22Rv1 (cell line): ENCODE measurements around the gene SYNE2.

Experiments used
- ZFX ChIP-seq: fragments of 450-650 bp; IDR thresholded peaks from 2 replicates; pipeline ENCODE4 v1.6.1; 2017; ENCODE audit warnings: antibody characterized with exemption, borderline replicate concordance
- TF ChIP-seq, protein P1 (sequence below): fragments of 450-650 bp; IDR thresholded peaks from 2 replicates; pipeline ENCODE4 v1.5.1; 2017; ENCODE audit warnings: mild to moderate bottlenecking

GRCh38 chr14:64253672-64254071 is 400.9 kb downstream of the SYNE2 start:
- TF ChIP-seq, protein P1, sequence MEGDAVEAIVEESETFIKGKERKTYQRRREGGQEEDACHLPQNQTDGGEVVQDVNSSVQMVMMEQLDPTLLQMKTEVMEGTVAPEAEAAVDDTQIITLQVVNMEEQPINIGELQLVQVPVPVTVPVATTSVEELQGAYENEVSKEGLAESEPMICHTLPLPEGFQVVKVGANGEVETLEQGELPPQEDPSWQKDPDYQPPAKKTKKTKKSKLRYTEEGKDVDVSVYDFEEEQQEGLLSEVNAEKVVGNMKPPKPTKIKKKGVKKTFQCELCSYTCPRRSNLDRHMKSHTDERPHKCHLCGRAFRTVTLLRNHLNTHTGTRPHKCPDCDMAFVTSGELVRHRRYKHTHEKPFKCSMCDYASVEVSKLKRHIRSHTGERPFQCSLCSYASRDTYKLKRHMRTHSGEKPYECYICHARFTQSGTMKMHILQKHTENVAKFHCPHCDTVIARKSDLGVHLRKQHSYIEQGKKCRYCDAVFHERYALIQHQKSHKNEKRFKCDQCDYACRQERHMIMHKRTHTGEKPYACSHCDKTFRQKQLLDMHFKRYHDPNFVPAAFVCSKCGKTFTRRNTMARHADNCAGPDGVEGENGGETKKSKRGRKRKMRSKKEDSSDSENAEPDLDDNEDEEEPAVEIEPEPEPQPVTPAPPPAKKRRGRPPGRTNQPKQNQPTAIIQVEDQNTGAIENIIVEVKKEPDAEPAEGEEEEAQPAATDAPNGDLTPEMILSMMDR: no peak
- no peak for TF ChIP-seq ZFX
